Right lobe of liver (tissue), 4 donors: ENCODE results near the gene ZP1.
A peak's percentile ranks its signal among the peaks of the same experiment; 100 is the strongest.

Experiments used
- POLR2A ChIP-seq: fragments of 450-650 bp; IDR thresholded peaks from one replicate; pipeline ENCODE4 v1.6.1; 2017; ENCODE audit warnings: antibody characterized with exemption, mild to moderate bottlenecking
- TF ChIP-seq, protein P1 (sequence below), 4 donors: fragments of 200-600 bp in 3 of 4; fragments of 450-650 bp in 1 of 4; IDR thresholded peaks; one replicate each; pipeline versions ENCODE4 v1.5.1 to v1.8.0; 2016 to 2022; ENCODE audit warnings: antibody characterized with exemption in 4 of 4, mild to moderate bottlenecking in 2 of 4
- donor health status: DM: no; HTN: no; CAD: no.
- donor health status: DM: no; HTN: no; CAD: no.
- donor health status: DM: no; HTN: yes; CAD: no.

DNA sequence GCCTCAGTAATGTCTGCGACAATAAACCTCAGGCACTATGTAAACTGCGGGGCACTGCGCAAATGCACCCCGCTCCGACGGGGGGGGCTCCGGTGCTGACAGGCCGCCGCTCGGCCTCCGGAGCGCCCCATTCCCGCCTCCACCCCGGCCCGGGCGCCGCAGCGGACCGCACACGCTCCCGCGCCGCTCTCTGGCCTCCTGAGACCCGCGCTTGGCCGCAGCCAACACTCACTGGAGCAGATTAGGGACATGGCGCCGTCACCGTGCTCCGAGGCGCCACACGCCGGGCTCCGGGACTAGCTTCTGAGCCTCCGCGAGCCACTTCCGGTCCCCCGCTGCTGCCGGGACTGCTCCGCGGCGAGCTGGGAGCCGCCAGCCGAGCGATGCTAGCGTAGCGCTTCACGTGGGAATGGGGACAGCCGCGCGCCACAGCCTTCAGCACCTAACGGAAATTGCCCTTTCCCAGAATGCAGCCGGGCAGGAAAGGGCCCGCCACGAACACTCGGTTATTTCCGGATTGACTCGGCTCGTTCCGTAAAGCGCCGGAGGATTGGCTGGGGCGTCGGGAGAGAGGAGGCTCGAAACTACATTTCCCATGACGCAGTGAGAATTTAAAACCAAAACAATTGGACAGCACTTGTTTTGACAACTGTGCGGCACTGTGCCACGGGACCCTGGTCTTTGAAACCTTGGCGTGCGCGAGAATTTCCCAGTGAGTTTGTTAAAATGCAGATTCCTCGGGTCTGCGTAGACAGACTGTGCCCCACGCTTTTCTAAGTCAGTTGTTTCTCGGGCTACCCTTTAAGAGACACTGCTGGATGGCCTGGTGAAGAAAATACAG is 39.0 kb downstream of the ZP1 start, which contains the start of gene PRPF19:
- TF ChIP-seq, protein P1, sequence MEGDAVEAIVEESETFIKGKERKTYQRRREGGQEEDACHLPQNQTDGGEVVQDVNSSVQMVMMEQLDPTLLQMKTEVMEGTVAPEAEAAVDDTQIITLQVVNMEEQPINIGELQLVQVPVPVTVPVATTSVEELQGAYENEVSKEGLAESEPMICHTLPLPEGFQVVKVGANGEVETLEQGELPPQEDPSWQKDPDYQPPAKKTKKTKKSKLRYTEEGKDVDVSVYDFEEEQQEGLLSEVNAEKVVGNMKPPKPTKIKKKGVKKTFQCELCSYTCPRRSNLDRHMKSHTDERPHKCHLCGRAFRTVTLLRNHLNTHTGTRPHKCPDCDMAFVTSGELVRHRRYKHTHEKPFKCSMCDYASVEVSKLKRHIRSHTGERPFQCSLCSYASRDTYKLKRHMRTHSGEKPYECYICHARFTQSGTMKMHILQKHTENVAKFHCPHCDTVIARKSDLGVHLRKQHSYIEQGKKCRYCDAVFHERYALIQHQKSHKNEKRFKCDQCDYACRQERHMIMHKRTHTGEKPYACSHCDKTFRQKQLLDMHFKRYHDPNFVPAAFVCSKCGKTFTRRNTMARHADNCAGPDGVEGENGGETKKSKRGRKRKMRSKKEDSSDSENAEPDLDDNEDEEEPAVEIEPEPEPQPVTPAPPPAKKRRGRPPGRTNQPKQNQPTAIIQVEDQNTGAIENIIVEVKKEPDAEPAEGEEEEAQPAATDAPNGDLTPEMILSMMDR (IDR thresholded peaks at IDR 0.05), result no peak
- TF ChIP-seq POLR2A, result peak; percentile 87
